ENCODE measurements around the gene TAF10. TPM values are rescaled to one million over a fixed set of nuclear protein-coding genes. Genes with fewer than 3 reads are reported as not detected.

Gene TAF10
- polyA plus RNA-seq, 1 of the 3 experiments (the other 2 are of a cell fraction), result 213 TPM

DNA sequence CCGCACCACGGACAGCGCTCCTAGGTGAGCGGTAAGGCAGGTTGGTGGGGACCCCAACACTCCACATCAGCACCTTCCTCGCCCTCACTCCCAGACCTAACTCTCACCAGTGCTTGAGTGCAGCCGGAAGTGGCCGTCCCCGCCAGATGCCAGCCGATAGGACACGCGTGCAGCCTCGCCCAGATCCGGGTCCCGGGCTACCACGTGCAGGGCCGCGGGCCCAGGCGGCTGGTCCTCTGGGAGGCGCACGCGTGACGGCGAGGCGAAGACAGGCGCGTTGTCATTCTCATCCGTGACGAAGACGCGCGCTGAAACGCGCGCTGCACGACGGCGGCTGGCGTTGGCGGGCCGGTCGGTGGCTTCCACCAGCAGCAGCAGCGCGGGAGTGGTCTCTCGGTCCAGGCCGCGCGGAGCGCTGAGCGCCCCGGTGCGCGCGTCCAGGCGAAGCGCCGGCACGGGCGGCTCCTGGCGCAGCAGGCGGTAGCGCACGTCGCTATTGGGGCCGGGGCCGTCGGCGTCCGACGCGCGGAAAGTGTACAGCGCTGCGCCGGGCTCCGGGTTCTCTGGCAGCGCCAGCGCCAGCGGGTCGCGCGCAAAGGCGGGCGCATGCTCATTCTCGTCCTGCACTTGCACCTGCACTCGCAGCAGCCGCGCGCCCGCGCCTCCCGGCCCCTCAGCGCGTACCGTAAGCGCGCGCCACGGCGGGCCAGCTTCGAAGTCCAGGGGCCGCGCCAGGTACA, 18.0 kb upstream of the TAF10 start:
- WGBS (ENCODE audit: low lambda C conversion rate), result 94% methylated on average over 81 of the region's 102 CpGs
- Histone ChIP-seq H3K27me3 (ENCODE audit: insufficient read depth) (no peaks in the 10 kb centered on the region), H3K9me2 (no peaks in the 10 kb centered on the region), H3K27ac (ENCODE audit: low read depth in 2 of 2, low read length in 1 of 2) (no peak overlapping the region), H4K20me1 (ENCODE audit: insufficient read depth) (no peaks in the 10 kb centered on the region), H3K9ac (no peak overlapping the region), H3K79me2 (ENCODE audit: insufficient read depth) (no peaks in the 10 kb centered on the region), H3K4me2 (no peak overlapping the region), H3K9me3 (no peaks in the 10 kb centered on the region), H2AFZ (ENCODE audit: low read depth) (no peak overlapping the region), H3K4me1 (ENCODE audit: control insufficient read depth in 1 of 2, insufficient read depth in 2 of 2, low read depth in 1 of 2, low read length in 1 of 2) (no peaks in the 10 kb centered on the region), H3K4me3 (ENCODE audit: low read depth in 2 of 2, low read length in 1 of 2) (no peak overlapping the region), H3F3A (replicated peaks; ENCODE audit: insufficient read depth) (no peaks in the 10 kb centered on the region), H3K36me3 (replicated peaks in 1 of 2; ENCODE audit: control insufficient read depth in 1 of 2, insufficient read depth in 2 of 2, low read length in 1 of 2) (peaks cover 0 to 28% of the 10 kb centered on the region in 2 experiments)
- no peak for DNase-seq
- no peak for TF ChIP-seq TCF12 (IDR thresholded peaks at IDR 0.05)
- TF ChIP-seq CHD2 (IDR thresholded peaks at IDR 0.05; ENCODE audit: low read length, partially characterized antibody), result no peak
- no peak for TF ChIP-seq MAX (IDR thresholded peaks at IDR 0.05; ENCODE audit: low read depth)
- TF ChIP-seq USF2 (IDR thresholded peaks at IDR 0.05; ENCODE audit: borderline replicate concordance, low read depth, low read length), result no peak
- no peak for TF ChIP-seq GATA2 (CRISPR knock-in tag; IDR thresholded peaks at IDR 0.05)
- TF ChIP-seq FOXM1 (IDR thresholded peaks at IDR 0.05; ENCODE audit: low read depth), result no peak
- TF ChIP-seq JUND (IDR thresholded peaks at IDR 0.05), result no peak
- no peak for TF ChIP-seq NFIC (IDR thresholded peaks at IDR 0.05; ENCODE audit: borderline replicate concordance)
- TF ChIP-seq FOSL2 (IDR thresholded peaks at IDR 0.05; ENCODE audit: borderline replicate concordance, low read depth), result no peak
- TF ChIP-seq EZH2phosphoT487 (IDR thresholded peaks at IDR 0.05; ENCODE audit: borderline replicate concordance, low read depth), result no peak
- TF ChIP-seq, protein P1, sequence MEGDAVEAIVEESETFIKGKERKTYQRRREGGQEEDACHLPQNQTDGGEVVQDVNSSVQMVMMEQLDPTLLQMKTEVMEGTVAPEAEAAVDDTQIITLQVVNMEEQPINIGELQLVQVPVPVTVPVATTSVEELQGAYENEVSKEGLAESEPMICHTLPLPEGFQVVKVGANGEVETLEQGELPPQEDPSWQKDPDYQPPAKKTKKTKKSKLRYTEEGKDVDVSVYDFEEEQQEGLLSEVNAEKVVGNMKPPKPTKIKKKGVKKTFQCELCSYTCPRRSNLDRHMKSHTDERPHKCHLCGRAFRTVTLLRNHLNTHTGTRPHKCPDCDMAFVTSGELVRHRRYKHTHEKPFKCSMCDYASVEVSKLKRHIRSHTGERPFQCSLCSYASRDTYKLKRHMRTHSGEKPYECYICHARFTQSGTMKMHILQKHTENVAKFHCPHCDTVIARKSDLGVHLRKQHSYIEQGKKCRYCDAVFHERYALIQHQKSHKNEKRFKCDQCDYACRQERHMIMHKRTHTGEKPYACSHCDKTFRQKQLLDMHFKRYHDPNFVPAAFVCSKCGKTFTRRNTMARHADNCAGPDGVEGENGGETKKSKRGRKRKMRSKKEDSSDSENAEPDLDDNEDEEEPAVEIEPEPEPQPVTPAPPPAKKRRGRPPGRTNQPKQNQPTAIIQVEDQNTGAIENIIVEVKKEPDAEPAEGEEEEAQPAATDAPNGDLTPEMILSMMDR (IDR thresholded peaks at IDR 0.05), result no peak
- TF ChIP-seq, protein P2, sequence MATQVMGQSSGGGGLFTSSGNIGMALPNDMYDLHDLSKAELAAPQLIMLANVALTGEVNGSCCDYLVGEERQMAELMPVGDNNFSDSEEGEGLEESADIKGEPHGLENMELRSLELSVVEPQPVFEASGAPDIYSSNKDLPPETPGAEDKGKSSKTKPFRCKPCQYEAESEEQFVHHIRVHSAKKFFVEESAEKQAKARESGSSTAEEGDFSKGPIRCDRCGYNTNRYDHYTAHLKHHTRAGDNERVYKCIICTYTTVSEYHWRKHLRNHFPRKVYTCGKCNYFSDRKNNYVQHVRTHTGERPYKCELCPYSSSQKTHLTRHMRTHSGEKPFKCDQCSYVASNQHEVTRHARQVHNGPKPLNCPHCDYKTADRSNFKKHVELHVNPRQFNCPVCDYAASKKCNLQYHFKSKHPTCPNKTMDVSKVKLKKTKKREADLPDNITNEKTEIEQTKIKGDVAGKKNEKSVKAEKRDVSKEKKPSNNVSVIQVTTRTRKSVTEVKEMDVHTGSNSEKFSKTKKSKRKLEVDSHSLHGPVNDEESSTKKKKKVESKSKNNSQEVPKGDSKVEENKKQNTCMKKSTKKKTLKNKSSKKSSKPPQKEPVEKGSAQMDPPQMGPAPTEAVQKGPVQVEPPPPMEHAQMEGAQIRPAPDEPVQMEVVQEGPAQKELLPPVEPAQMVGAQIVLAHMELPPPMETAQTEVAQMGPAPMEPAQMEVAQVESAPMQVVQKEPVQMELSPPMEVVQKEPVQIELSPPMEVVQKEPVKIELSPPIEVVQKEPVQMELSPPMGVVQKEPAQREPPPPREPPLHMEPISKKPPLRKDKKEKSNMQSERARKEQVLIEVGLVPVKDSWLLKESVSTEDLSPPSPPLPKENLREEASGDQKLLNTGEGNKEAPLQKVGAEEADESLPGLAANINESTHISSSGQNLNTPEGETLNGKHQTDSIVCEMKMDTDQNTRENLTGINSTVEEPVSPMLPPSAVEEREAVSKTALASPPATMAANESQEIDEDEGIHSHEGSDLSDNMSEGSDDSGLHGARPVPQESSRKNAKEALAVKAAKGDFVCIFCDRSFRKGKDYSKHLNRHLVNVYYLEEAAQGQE (IDR thresholded peaks at IDR 0.05; ENCODE audit: low read depth, low read length), result no peak
- POLR2A ChIA-PET, result interaction anchor here (1.6 kb wide), 1 partner anchor 8 kb away, joined by 4 read pairs; no protein-coding TSS in a partner anchor
- CTCF ChIA-PET, result interaction anchor here (0.9 to 1.2 kb wide), 2 partner anchors 10 to 53 kb away, joined by 3 read pairs; partner anchors contain the start of gene MRPL17

All from SK-N-SH (cell line).